GM19372 (cell line): ENCODE data around the gene DYNC2H1.
"Not testable (repeated sequence)": the region's sequence is repeated elsewhere in the genome, so short reads cannot be mapped to it uniquely, and the experiment has no call there.

Experiments used
- ATAC-seq: cut with Tn5 transposase; IDR thresholded peaks from one replicate; pipeline ENCODE4 v1.9.1; 2021; ENCODE audit warnings: mild to moderate bottlenecking, low read depth, moderate library complexity; ENCODE audit not compliant: unreplicated experiment

Gene DYNC2H1

GRCh38 chr11:103364687-103365086, 255.5 kb downstream of the DYNC2H1 start:
- ATAC-seq = no peak

GRCh38 chr11:103367650-103368049, 258.4 kb downstream of the DYNC2H1 start:
- no peak for ATAC-seq

- no peak for ATAC-seq
Measured at GRCh38 chr11:103368145-103368544, 258.9 kb downstream of the DYNC2H1 start.

- no peak for ATAC-seq
Measured at GRCh38 chr11:103370076-103370475, 260.9 kb downstream of the DYNC2H1 start.

GRCh38 chr11:103372906-103373305, 263.7 kb downstream of the DYNC2H1 start:
- ATAC-seq = no peak

- ATAC-seq = not testable (repeated sequence)
Measured at GRCh38 chr11:103374227-103374626, 265.0 kb downstream of the DYNC2H1 start.

- ATAC-seq = no peak
Measured at GRCh38 chr11:103378931-103379330, 269.7 kb downstream of the DYNC2H1 start.

- no peak for ATAC-seq
Measured at GRCh38 chr11:103380031-103380430, 270.8 kb downstream of the DYNC2H1 start.

- ATAC-seq = no peak
Measured at GRCh38 chr11:103384652-103385051, 275.4 kb downstream of the DYNC2H1 start.

GRCh38 chr11:103395612-103396011, 286.4 kb downstream of the DYNC2H1 start:
- no peak for ATAC-seq

- no peak for ATAC-seq
Measured at GRCh38 chr11:103396237-103396636, 287.0 kb downstream of the DYNC2H1 start.

GRCh38 chr11:103397369-103397768, 288.1 kb downstream of the DYNC2H1 start:
- ATAC-seq = no peak

- no peak for ATAC-seq
Measured at GRCh38 chr11:103398829-103399228, 289.6 kb downstream of the DYNC2H1 start.

GRCh38 chr11:103406357-103406756, 297.1 kb downstream of the DYNC2H1 start:
- ATAC-seq = no peak

- no peak for ATAC-seq
Measured at GRCh38 chr11:103407641-103408040, 298.4 kb downstream of the DYNC2H1 start.

GRCh38 chr11:103413266-103413888, 304.2 kb downstream of the DYNC2H1 start:
- no peak for ATAC-seq

GRCh38 chr11:103418014-103418413, 308.8 kb downstream of the DYNC2H1 start:
- ATAC-seq = no peak

- no peak for ATAC-seq
Measured at GRCh38 chr11:103420593-103420992, 311.4 kb downstream of the DYNC2H1 start.

GRCh38 chr11:103433386-103434072, 324.3 kb downstream of the DYNC2H1 start:
- ATAC-seq = no peak

GRCh38 chr11:103434073-103434411, 324.8 kb downstream of the DYNC2H1 start:
- ATAC-seq = no peak

- ATAC-seq = no peak
Measured at GRCh38 chr11:103436131-103436770, 327.0 kb downstream of the DYNC2H1 start.

GRCh38 chr11:103441021-103441420, 331.8 kb downstream of the DYNC2H1 start:
- no peak for ATAC-seq
